Neural crest cell (in vitro differentiated cells): Measurements from ENCODE around the gene PPP6R3. TPM values are rescaled to one million over a fixed set of nuclear protein-coding genes. Genes with fewer than 3 reads are reported as not detected.

Source experiments
- DNase-seq: peaks from one replicate; pipeline ENCODE4 v3.0.0; 2021; ENCODE audit warnings: low read depth, mixed read lengths, low spot score
- H3K27ac Mint-ChIP-seq: one replicate; pipeline ENCODE4 v1.8.0; 2021; ENCODE audit warnings: mild to moderate bottlenecking, mixed read lengths; ENCODE audit not compliant: unreplicated experiment
- H3K27me3 Mint-ChIP-seq: 2 replicates; pipeline ENCODE4 v1.8.0; 2021; ENCODE audit warnings: low read depth, mild to moderate bottlenecking, mixed read lengths
- H3K36me3 Mint-ChIP-seq: 2 replicates; pipeline ENCODE4 v1.8.0; 2021; ENCODE audit warnings: low read depth, mild to moderate bottlenecking, mixed read lengths
- H3K4me1 Mint-ChIP-seq: 2 replicates; pipeline ENCODE4 v1.8.0; 2021; ENCODE audit warnings: mixed read lengths
- H3K4me3 Mint-ChIP-seq: one replicate; pipeline ENCODE4 v1.8.0; 2021; ENCODE audit warnings: mild to moderate bottlenecking, mixed read lengths
- H3K9me3 Mint-ChIP-seq: 2 replicates; pipeline ENCODE4 v1.8.0; 2021; ENCODE audit warnings: mixed read lengths
- CTCF ChIP-seq: fragments of 200-600 bp; sonication (generic); conservative IDR thresholded peaks from 2 replicates; pipeline ENCODE4 v1.5.0; 2021; ENCODE audit warnings: antibody characterized with exemption, mild to moderate bottlenecking
- total RNA-seq: library from RNA; stranded (reverse); gene quantifications from 2 replicates; pipeline ENCODE4 v1.2.1, GENCODE V29; 2021

PPP6R3 gene
- total RNA-seq, 1 donor from 2014 or later = 111 TPM

GRCh38 chr11:68575025-68575665 lies 114.6 kb downstream of the PPP6R3 start:
- H3K4me3 Mint-ChIP-seq = no peak overlapping the region
- no peaks in the 10 kb centered on the region for H3K27me3 Mint-ChIP-seq
- no peak for DNase-seq
- no peak overlapping the region for H3K27ac Mint-ChIP-seq
- H3K4me1 Mint-ChIP-seq = no peaks in the 10 kb centered on the region
- no peaks in the 10 kb centered on the region for H3K9me3 Mint-ChIP-seq
- H3K36me3 Mint-ChIP-seq = peaks cover 23% of the 10 kb centered on the region
- no peak for TF ChIP-seq CTCF

GRCh38 chr11:68579455-68579854 lies 118.9 kb downstream of the PPP6R3 start:
- no peak overlapping the region for H3K4me3 Mint-ChIP-seq
- peaks cover 8% of the 10 kb centered on the region for H3K4me1 Mint-ChIP-seq
- DNase-seq = no peak
- H3K27ac Mint-ChIP-seq = no peak overlapping the region
- peaks cover 19% of the 10 kb centered on the region for H3K36me3 Mint-ChIP-seq
- no peaks in the 10 kb centered on the region for H3K9me3 Mint-ChIP-seq
- no peak for TF ChIP-seq CTCF
- H3K27me3 Mint-ChIP-seq = no peaks in the 10 kb centered on the region

GRCh38 chr11:68581439-68581838 lies 120.9 kb downstream of the PPP6R3 start:
- no peak for DNase-seq
- Mint-ChIP-seq H3K4me1 (peaks cover 8% of the 10 kb centered on the region), H3K36me3 (peaks cover 21% of the 10 kb centered on the region), H3K9me3 (no peaks in the 10 kb centered on the region), H3K27ac (no peak overlapping the region), H3K4me3 (no peak overlapping the region), H3K27me3 (no peaks in the 10 kb centered on the region)
- no peak for TF ChIP-seq CTCF

- no peaks in the 10 kb centered on the region for H3K9me3 Mint-ChIP-seq
- peaks cover 21% of the 10 kb centered on the region for H3K36me3 Mint-ChIP-seq
- peak overlapping the region; percentile 23 for H3K27ac Mint-ChIP-seq
- H3K27me3 Mint-ChIP-seq = no peaks in the 10 kb centered on the region
- TF ChIP-seq CTCF = no peak
- DNase-seq = no peak
- no peak overlapping the region for H3K4me3 Mint-ChIP-seq
- peaks cover 8% of the 10 kb centered on the region for H3K4me1 Mint-ChIP-seq
Observed at GRCh38 chr11:68581901-68582300, 121.3 kb downstream of the PPP6R3 start.

- no peaks in the 10 kb centered on the region for H3K27me3 Mint-ChIP-seq
- no peaks in the 10 kb centered on the region for H3K9me3 Mint-ChIP-seq
- no peak for DNase-seq
- TF ChIP-seq CTCF = no peak
- H3K4me3 Mint-ChIP-seq = no peak overlapping the region
- peak overlapping the region; percentile 23 for H3K27ac Mint-ChIP-seq
- H3K4me1 Mint-ChIP-seq = peaks cover 8% of the 10 kb centered on the region
- peaks cover 21% of the 10 kb centered on the region for H3K36me3 Mint-ChIP-seq
Observed at GRCh38 chr11:68582416-68583040, 122.0 kb downstream of the PPP6R3 start.
